ENCODE measurements around the gene HEATR5A. TPM values are rescaled to one million over a fixed set of nuclear protein-coding genes. Genes with fewer than 3 reads are reported as not detected.

HEATR5A gene
- total RNA-seq, 1 donor: 4.1 TPM

DNA sequence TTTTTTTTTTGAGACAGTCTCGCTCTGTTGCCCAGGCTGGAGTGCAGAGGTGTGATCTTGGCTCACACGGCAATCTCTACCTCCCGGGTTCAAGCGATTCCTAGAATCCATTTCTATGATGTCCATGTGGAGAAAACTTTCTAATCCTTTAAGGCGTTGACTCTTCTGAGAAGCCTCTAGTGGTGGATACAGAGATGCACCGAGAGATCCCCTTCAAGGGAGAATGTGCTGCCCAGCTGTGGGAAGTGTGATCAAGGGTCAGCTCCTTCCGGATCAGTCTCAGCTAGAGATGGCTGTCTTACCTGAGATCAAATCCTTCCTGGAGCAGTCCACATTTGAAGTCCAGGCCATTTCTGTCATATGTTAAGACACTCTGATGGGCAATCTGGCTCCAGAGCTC lies 120.1 kb downstream of the HEATR5A start:
- H3K4me3 ChIP-seq (ENCODE audit: low read length): no peak overlapping the region
- no peaks in the 10 kb centered on the region for H3K4me1 ChIP-seq (ENCODE audit: insufficient read depth, low read length)
- H3K27me3 ChIP-seq (ENCODE audit: insufficient read depth, low read length): no peaks in the 10 kb centered on the region
- H3K9me3 ChIP-seq (ENCODE audit: low read depth, low read length): no peaks in the 10 kb centered on the region

DNA sequence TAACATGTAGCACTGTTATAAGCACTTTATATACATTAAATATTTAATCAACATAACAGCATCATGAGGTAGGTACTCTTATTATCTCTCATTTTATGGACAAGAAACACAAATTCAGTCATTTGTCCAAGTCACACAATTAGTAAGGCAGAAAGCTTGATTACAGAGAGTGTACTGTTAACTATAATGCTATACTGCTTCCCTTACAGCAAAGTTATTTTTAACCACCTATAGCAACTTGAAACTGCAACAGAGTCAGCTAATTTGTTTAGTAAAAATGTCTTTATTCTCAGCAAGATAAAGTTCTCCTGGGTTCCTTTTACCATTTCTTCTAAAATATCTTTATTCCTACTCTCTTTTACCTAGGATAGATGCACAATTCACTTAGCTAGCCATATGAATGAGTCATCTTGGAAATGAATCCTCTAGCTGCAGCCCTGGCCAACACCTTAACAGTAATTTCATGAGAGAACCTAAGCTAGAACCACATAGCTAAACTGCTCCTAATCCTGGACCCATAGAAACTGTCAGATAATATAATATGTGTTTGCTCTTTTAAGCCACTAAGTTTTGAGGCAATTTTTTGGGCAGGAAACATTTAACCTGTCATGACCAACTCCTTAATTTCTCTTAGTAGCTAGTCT lies 122.5 kb downstream of the HEATR5A start:
- H3K27me3 ChIP-seq (ENCODE audit: insufficient read depth, low read length): no peaks in the 10 kb centered on the region
- H3K9me3 ChIP-seq (ENCODE audit: low read depth, low read length): no peaks in the 10 kb centered on the region
- no peak overlapping the region for H3K4me3 ChIP-seq (ENCODE audit: low read length)
- no peaks in the 10 kb centered on the region for H3K4me1 ChIP-seq (ENCODE audit: insufficient read depth, low read length)

GRCh38 chr14:31297112-31297511 lies 123.2 kb downstream of the HEATR5A start:
- no peaks in the 10 kb centered on the region for H3K27me3 ChIP-seq (ENCODE audit: insufficient read depth, low read length)
- H3K4me1 ChIP-seq (ENCODE audit: insufficient read depth, low read length): no peaks in the 10 kb centered on the region
- H3K9me3 ChIP-seq (ENCODE audit: low read depth, low read length): no peaks in the 10 kb centered on the region
- H3K4me3 ChIP-seq (ENCODE audit: low read length): no peak overlapping the region

DNA sequence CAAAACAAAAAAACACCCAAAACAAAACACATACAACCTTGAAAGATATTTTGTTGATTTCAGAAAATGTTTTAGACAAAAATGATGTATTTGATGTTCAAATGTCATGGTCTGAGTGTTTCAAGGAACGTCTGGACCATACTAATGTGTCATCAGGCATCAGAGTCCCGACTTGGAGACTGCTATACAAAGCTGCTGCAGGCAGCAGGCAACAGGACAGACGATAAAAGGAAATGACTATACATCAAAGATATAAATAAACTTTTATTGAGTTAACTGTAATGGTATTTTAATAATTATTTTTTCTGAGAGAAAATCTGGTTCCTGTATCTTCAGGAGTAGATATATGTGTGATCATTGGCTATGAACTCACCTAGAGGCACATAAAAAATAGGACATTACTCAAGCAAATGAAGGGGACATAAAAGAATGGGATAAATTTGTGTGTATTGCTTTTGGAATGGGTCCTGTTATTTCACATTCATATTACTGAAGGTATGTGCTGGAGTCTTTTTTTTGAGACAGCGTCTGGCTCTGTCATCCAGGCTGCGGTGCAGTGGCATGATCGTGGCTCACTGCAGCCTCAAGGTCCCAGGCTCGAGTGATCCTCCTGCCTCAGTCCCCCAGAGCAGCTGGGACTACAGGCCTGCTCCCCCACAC lies 125.5 kb downstream of the HEATR5A start:
- Histone ChIP-seq H3K4me3 (ENCODE audit: low read length) (no peak overlapping the region), H3K4me1 (ENCODE audit: insufficient read depth, low read length) (no peaks in the 10 kb centered on the region), H3K9me3 (ENCODE audit: low read depth, low read length) (no peaks in the 10 kb centered on the region), H3K27me3 (ENCODE audit: insufficient read depth, low read length) (no peaks in the 10 kb centered on the region)

DNA sequence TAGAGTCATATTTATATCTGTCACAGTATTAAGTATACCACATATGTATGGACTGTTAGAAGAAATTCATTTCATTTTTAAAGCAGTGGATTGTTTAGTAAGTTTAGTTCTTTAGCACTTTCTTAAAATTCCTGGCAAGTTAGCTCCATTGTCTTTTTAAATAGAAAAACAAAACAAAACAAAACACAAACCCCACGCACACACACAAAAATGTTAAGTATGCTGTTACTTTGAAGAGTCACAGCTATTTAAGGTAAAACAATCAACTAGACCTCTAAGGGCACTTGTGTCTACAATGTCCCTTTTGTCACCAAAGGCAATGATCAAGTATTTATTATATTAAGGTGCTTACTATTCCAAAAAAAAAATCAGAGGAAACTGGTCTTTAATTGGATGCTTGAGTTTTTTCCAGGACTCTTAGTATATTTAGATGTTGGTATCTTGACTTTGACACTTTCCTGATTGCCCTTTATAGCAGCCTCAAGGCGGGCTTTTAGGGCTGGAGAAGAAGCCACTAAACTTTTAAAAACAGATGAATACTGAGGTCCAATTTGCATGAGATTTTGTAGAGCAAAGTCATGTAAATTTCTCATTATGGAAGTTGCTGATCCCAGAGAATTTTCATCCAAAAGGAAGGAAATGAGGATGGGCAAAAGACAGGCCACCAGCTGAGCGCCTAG lies 127.3 kb downstream of the HEATR5A start:
- no peaks in the 10 kb centered on the region for H3K27me3 ChIP-seq (ENCODE audit: insufficient read depth, low read length)
- no peaks in the 10 kb centered on the region for H3K9me3 ChIP-seq (ENCODE audit: low read depth, low read length)
- no peak overlapping the region for H3K4me3 ChIP-seq (ENCODE audit: low read length)
- no peaks in the 10 kb centered on the region for H3K4me1 ChIP-seq (ENCODE audit: insufficient read depth, low read length)

- H3K4me3 ChIP-seq (ENCODE audit: low read length): no peak overlapping the region
- no peaks in the 10 kb centered on the region for H3K9me3 ChIP-seq (ENCODE audit: low read depth, low read length)
- H3K4me1 ChIP-seq (ENCODE audit: insufficient read depth, low read length): no peaks in the 10 kb centered on the region
- H3K27me3 ChIP-seq (ENCODE audit: insufficient read depth, low read length): no peaks in the 10 kb centered on the region
Measured at GRCh38 chr14:31291210-31291609, 129.1 kb downstream of the HEATR5A start.

GRCh38 chr14:31287294-31287972 lies 132.9 kb downstream of the HEATR5A start:
- Histone ChIP-seq H3K4me3 (ENCODE audit: low read length) (no peak overlapping the region), H3K9me3 (ENCODE audit: low read depth, low read length) (no peaks in the 10 kb centered on the region), H3K4me1 (ENCODE audit: insufficient read depth, low read length) (peaks cover 13% of the 10 kb centered on the region), H3K27me3 (ENCODE audit: insufficient read depth, low read length) (no peaks in the 10 kb centered on the region)

GRCh38 chr14:31286456-31287293 lies 133.7 kb downstream of the HEATR5A start:
- H3K9me3 ChIP-seq (ENCODE audit: low read depth, low read length): no peaks in the 10 kb centered on the region
- H3K27me3 ChIP-seq (ENCODE audit: insufficient read depth, low read length): no peaks in the 10 kb centered on the region
- H3K4me3 ChIP-seq (ENCODE audit: low read length): no peak overlapping the region
- peaks cover 13% of the 10 kb centered on the region for H3K4me1 ChIP-seq (ENCODE audit: insufficient read depth, low read length)

DNA sequence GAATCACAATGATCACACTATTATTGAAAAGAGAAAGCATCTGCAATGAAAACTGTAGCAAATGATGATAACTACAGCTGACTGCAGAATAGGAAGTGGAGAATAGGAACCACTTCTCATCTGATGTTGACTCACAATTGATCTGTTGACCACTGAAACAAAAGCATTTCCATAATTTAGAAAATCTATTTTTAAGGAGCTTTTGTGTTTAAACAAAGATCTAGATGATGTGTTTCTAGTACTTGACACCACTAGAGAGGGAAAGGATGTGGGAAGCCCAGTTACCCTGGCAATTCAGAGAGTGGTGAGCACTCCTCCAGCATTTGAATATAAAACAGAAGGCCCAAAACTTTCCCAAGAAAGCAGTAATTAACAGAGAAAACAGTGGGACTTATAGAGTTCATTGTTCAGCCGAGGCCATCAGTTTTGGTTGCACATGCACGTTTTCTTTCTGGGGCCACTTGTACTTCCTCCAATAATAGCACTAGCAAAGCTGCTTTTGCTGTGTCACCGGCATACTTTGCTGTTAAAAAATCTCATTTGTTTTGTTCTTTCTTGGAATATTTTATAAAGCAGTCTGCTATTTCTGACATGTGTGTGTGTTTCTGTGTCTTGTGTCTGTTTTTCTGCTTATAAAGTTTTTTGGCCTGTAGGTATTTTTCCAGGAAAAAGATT lies 136.6 kb downstream of the HEATR5A start:
- no peaks in the 10 kb centered on the region for H3K27me3 ChIP-seq (ENCODE audit: insufficient read depth, low read length)
- no peaks in the 10 kb centered on the region for H3K9me3 ChIP-seq (ENCODE audit: low read depth, low read length)
- H3K4me1 ChIP-seq (ENCODE audit: insufficient read depth, low read length): peaks cover 13% of the 10 kb centered on the region
- H3K4me3 ChIP-seq (ENCODE audit: low read length): no peak overlapping the region

DNA sequence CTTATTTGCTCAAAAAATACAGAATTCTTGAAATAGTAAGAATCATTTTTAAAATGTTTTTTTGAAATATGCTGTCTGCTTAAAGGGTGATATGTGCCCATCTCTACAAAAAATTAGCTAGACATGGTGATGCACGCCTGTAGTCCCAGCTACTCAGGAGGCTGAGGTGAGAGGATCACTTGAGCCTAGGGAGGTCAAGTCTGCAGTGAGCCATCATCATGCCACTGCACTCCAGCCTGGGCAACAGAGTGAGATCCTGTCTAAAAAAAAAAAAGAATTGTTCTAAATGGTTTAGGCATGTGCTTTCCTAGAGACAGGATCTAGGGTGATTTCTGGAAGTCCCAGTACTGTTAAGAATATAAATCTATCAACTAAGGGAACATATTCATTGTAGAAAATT lies 137.2 kb downstream of the HEATR5A start:
- peaks cover 13% of the 10 kb centered on the region for H3K4me1 ChIP-seq (ENCODE audit: insufficient read depth, low read length)
- no peaks in the 10 kb centered on the region for H3K9me3 ChIP-seq (ENCODE audit: low read depth, low read length)
- H3K4me3 ChIP-seq (ENCODE audit: low read length): no peak overlapping the region
- H3K27me3 ChIP-seq (ENCODE audit: insufficient read depth, low read length): no peaks in the 10 kb centered on the region

GRCh38 chr14:31280871-31281220 lies 139.5 kb downstream of the HEATR5A start:
- no peaks in the 10 kb centered on the region for H3K27me3 ChIP-seq (ENCODE audit: insufficient read depth, low read length)
- no peaks in the 10 kb centered on the region for H3K9me3 ChIP-seq (ENCODE audit: low read depth, low read length)
- H3K4me1 ChIP-seq (ENCODE audit: insufficient read depth, low read length): peaks cover 13% of the 10 kb centered on the region
- H3K4me3 ChIP-seq (ENCODE audit: low read length): no peak overlapping the region

GRCh38 chr14:31280132-31280870 lies 140.0 kb downstream of the HEATR5A start:
- peaks cover 13% of the 10 kb centered on the region for H3K4me1 ChIP-seq (ENCODE audit: insufficient read depth, low read length)
- no peaks in the 10 kb centered on the region for H3K9me3 ChIP-seq (ENCODE audit: low read depth, low read length)
- no peaks in the 10 kb centered on the region for H3K27me3 ChIP-seq (ENCODE audit: insufficient read depth, low read length)
- H3K4me3 ChIP-seq (ENCODE audit: low read length): no peak overlapping the region

- Histone ChIP-seq H3K4me3 (ENCODE audit: low read length) (no peak overlapping the region), H3K4me1 (ENCODE audit: insufficient read depth, low read length) (peaks cover 11% of the 10 kb centered on the region), H3K9me3 (ENCODE audit: low read depth, low read length) (no peaks in the 10 kb centered on the region), H3K27me3 (ENCODE audit: insufficient read depth, low read length) (no peaks in the 10 kb centered on the region)
Measured at GRCh38 chr14:31278883-31279282, 141.5 kb downstream of the HEATR5A start.

DNA sequence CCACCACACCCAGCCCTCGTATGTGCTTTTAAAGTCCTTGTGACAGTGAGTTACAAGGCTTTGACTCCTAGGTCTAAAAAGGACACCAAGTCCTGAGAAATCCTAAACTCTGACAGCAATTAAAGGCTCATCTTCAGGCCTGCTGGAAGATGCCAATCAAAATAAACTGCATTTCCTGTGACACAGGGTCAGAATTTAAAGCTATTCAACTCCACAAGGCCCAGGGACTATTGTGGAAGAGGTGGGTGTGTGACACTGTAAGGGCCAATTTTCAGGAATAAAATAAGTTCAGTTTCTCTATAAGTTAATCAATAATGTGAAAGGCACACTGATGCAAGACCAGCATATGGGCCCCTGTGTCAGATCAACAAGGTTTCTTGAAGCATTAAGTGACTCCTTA lies 143.3 kb downstream of the HEATR5A start:
- Histone ChIP-seq H3K4me3 (ENCODE audit: low read length) (no peak overlapping the region), H3K4me1 (ENCODE audit: insufficient read depth, low read length) (no peaks in the 10 kb centered on the region), H3K27me3 (ENCODE audit: insufficient read depth, low read length) (no peaks in the 10 kb centered on the region), H3K9me3 (ENCODE audit: low read depth, low read length) (no peaks in the 10 kb centered on the region)
